H9 (cell line): Measurements from ENCODE around the gene CHML. TPM values are rescaled to one million over a fixed set of nuclear protein-coding genes. Genes with fewer than 3 reads are reported as not detected.

Experiments used
- DNase-seq: peaks from one replicate; pipeline ENCODE4 v3.0.0-alpha.2; 2017
- H2AFZ ChIP-seq: one replicate; pipeline ENCODE4 v1.6.1; 2013; ENCODE audit warnings: mild to moderate bottlenecking, low read length, control low read depth, moderate library complexity
- H2AK5ac ChIP-seq: 2 replicates; pipeline ENCODE4 v1.6.1; 2013; ENCODE audit warnings: low read length, control low read depth, mixed read lengths; ENCODE audit not compliant: insufficient read length
- H2BK120ac ChIP-seq: one replicate; pipeline ENCODE4 v1.6.1; 2013; ENCODE audit warnings: low read depth, mild to moderate bottlenecking, low read length, control low read depth, inconsistent platforms; ENCODE audit not compliant: poor library complexity, severe bottlenecking
- H2BK12ac ChIP-seq: 2 replicates; pipeline ENCODE4 v1.6.1; 2013; ENCODE audit warnings: low read length, control low read depth, mixed read lengths, low read depth; ENCODE audit not compliant: insufficient read length
- H2BK15ac ChIP-seq: 2 replicates; pipeline ENCODE4 v1.6.1; 2013; ENCODE audit warnings: low read depth, low read length, control low read depth
- H2BK20ac ChIP-seq: one replicate; pipeline ENCODE4 v1.6.1; 2013; ENCODE audit warnings: low read depth, mild to moderate bottlenecking, low read length, control low read depth, inconsistent platforms; ENCODE audit not compliant: poor library complexity, severe bottlenecking
- H2BK5ac ChIP-seq: 2 replicates; pipeline ENCODE4 v1.6.1; 2013; ENCODE audit warnings: low read length, control low read depth, mixed read lengths; ENCODE audit not compliant: insufficient read length
- H3K14ac ChIP-seq: 2 replicates; pipeline ENCODE4 v1.6.1; 2013; ENCODE audit warnings: low read length, control low read depth; ENCODE audit not compliant: insufficient read depth
- H3K18ac ChIP-seq: 2 replicates; pipeline ENCODE4 v1.6.1; 2013; ENCODE audit warnings: low read depth, mild to moderate bottlenecking, mixed read lengths, low read length, control low read depth; ENCODE audit not compliant: insufficient read length
- H3K23ac ChIP-seq: 2 replicates; pipeline ENCODE4 v1.6.1; 2013; ENCODE audit warnings: low read length, control low read depth, mixed read lengths, low read depth; ENCODE audit not compliant: insufficient read length
- H3K23me2 ChIP-seq: 2 replicates; pipeline ENCODE4 v1.6.1; 2013; ENCODE audit warnings: low read depth, mild to moderate bottlenecking, mixed read lengths, low read length, control low read depth; ENCODE audit not compliant: insufficient read length, poor library complexity, severe bottlenecking
- H3K27ac ChIP-seq: 2 replicates; pipeline ENCODE4 v1.5.1; 2013; ENCODE audit warnings: low read length, control low read depth, mixed read lengths, low read depth; ENCODE audit not compliant: insufficient read length
- H3K27me3 ChIP-seq: 2 replicates; pipeline ENCODE4 v1.6.1; 2013; ENCODE audit warnings: low read length, control low read depth, inconsistent platforms; ENCODE audit not compliant: insufficient read depth
- H3K4ac ChIP-seq: 2 replicates; pipeline ENCODE4 v1.6.1; 2013; ENCODE audit warnings: low read depth, mild to moderate bottlenecking, control low read depth, inconsistent platforms, low read length, moderate library complexity
- H3K4me1 ChIP-seq: 2 replicates; pipeline ENCODE4 v1.6.1; 2013; ENCODE audit warnings: low read length, control low read depth, inconsistent platforms; ENCODE audit not compliant: insufficient read depth
- H3K4me2 ChIP-seq: 2 replicates; pipeline ENCODE4 v1.6.1; 2013; ENCODE audit warnings: low read length, control low read depth, mixed read lengths; ENCODE audit not compliant: insufficient read length, insufficient read depth
- H3K56ac ChIP-seq: 2 replicates; pipeline ENCODE4 v1.6.1; 2013; ENCODE audit warnings: low read depth, mild to moderate bottlenecking, mixed read lengths, low read length, control low read depth; ENCODE audit not compliant: insufficient read length
- H3K79me1 ChIP-seq: 2 replicates; pipeline ENCODE4 v1.6.1; 2013; ENCODE audit warnings: low read depth, mild to moderate bottlenecking, moderate library complexity, low read length, control low read depth, inconsistent platforms; ENCODE audit not compliant: insufficient read depth, poor library complexity, severe bottlenecking
- H3K79me2 ChIP-seq: 2 replicates; pipeline ENCODE4 v1.6.1; 2013; ENCODE audit warnings: low read length, control low read depth, inconsistent platforms; ENCODE audit not compliant: insufficient read depth
- H3K9ac ChIP-seq: 2 replicates; pipeline ENCODE4 v1.6.1; 2013; ENCODE audit warnings: low read length, control low read depth, mixed read lengths; ENCODE audit not compliant: insufficient read length; ENCODE audit errors: extremely low read depth
- H3K9me3 ChIP-seq: one replicate; pipeline ENCODE4 v1.6.1; 2013; ENCODE audit warnings: low read depth, low read length, inconsistent platforms; ENCODE audit not compliant: control insufficient read depth
- H3T11ph ChIP-seq: one replicate; pipeline ENCODE4 v1.6.1; 2013; ENCODE audit warnings: mild to moderate bottlenecking, low read length, control low read depth, inconsistent platforms
- H4K20me1 ChIP-seq: one replicate; pipeline ENCODE4 v1.6.1; 2013; ENCODE audit not compliant: control insufficient read depth, insufficient read length, insufficient read depth
- H4K5ac ChIP-seq: 2 replicates; pipeline ENCODE4 v1.6.1; 2013; ENCODE audit warnings: low read depth, mild to moderate bottlenecking, mixed read lengths, low read length, control low read depth; ENCODE audit not compliant: insufficient read length
- H4K8ac ChIP-seq: replicated peaks from 2 replicates; pipeline ENCODE4 v1.6.1; 2013; ENCODE audit warnings: low read length, control low read depth, mixed read lengths, low read depth; ENCODE audit not compliant: insufficient read length
- H4K91ac ChIP-seq: 2 replicates; pipeline ENCODE4 v1.6.1; 2013; ENCODE audit warnings: low read depth, mild to moderate bottlenecking, moderate library complexity, mixed read lengths, low read length, control low read depth; ENCODE audit not compliant: insufficient read length
- H3K27ac Mint-ChIP-seq, 3 experiments: 2 replicates in 2 of 3; 3 replicates in 1 of 3; pipeline ENCODE4 v1.8.0; 2020 to 2021; ENCODE audit warnings: mixed read lengths in 3 of 3, mild to moderate bottlenecking in 1 of 3, moderate library complexity in 1 of 3
- H3K27me3 Mint-ChIP-seq: 2 replicates; pipeline ENCODE4 v1.8.0; 2021; ENCODE audit warnings: low read depth, mild to moderate bottlenecking, moderate library complexity, mixed read lengths
- H3K36me3 Mint-ChIP-seq, 3 experiments: 2 replicates in 2 of 3; 3 replicates in 1 of 3; pipeline ENCODE4 v1.8.0; 2020 to 2021; ENCODE audit warnings: low read depth in 3 of 3, mixed read lengths in 3 of 3; ENCODE audit not compliant: insufficient read depth in 1 of 3
- H3K4me1 Mint-ChIP-seq, 2 experiments: 2 replicates each; pipeline ENCODE4 v1.8.0; 2020; ENCODE audit warnings: mixed read lengths in 2 of 2
- H3K4me3 Mint-ChIP-seq, 2 experiments: 2 replicates in 1 of 2; 3 replicates in 1 of 2; pipeline ENCODE4 v1.8.0; 2020 to 2021; ENCODE audit warnings: mild to moderate bottlenecking in 2 of 2, mixed read lengths in 2 of 2, moderate library complexity in 1 of 2
- H3K9me3 Mint-ChIP-seq, 2 experiments: 2 replicates in 1 of 2; 3 replicates in 1 of 2; pipeline ENCODE4 v1.8.0; 2020; ENCODE audit warnings: mild to moderate bottlenecking in 2 of 2, mixed read lengths in 2 of 2, moderate library complexity in 1 of 2
- CTCF ChIP-seq: fragments of 200-600 bp; sonication (generic); conservative IDR thresholded peaks from 3 replicates; pipeline ENCODE4 v1.8.0; 2021; ENCODE audit warnings: antibody characterized with exemption, mild to moderate bottlenecking
- WGBS: extraction: QIAGEN DNeasy Blood & Tissue Kit; methylation state at CpG from one replicate; pipeline ENCODE4 v1.1.7; 2013; ENCODE audit warnings: missing lambda C conversion rate, low lambda C conversion rate, mixed read lengths; ENCODE audit not compliant: insufficient read length; ENCODE audit errors: extremely low coverage; 5-methylcytosine and 5-hydroxymethylcytosine counted together
- total RNA-seq: library from RNA; stranded (reverse); gene quantifications from 2 replicates; pipeline ENCODE4 v1.2.1, GENCODE V29; 2021

Gene CHML
- total RNA-seq, 1 experiment from 2014 or later = 45.7 TPM

GRCh38 chr1:241611736-241612135, 28.4 kb downstream of the CHML start:
- Histone ChIP-seq H2AK5ac (no peak overlapping the region), H2BK20ac (no peak overlapping the region), H3K4ac (no peak overlapping the region), H3K14ac (no peak overlapping the region), H3K79me1 (no peaks in the 10 kb centered on the region), H4K91ac (no peak overlapping the region), H3K23ac (no peak overlapping the region), H3K4me2 (no peak overlapping the region), H4K5ac (no peak overlapping the region), H3K27ac (no peak overlapping the region), H3K18ac (no peak overlapping the region), H3K79me2 (no peaks in the 10 kb centered on the region), H2BK12ac (no peak overlapping the region), H4K8ac (no peak overlapping the region), H3K9me3 (no peaks in the 10 kb centered on the region), H2BK120ac (no peak overlapping the region), H3K9ac (no peak overlapping the region), H3K4me1 (no peaks in the 10 kb centered on the region), H2AFZ (no peak overlapping the region), H4K20me1 (no peaks in the 10 kb centered on the region), H3K23me2 (no peaks in the 10 kb centered on the region), H3T11ph (no peak overlapping the region), H3K27me3 (no peaks in the 10 kb centered on the region), H2BK5ac (no peak overlapping the region), H3K56ac (no peak overlapping the region), H2BK15ac (no peak overlapping the region)
- no peaks in the 10 kb centered on the region; a peak in 1 of 5 replicates for H3K9me3 Mint-ChIP-seq
- no peak for TF ChIP-seq CTCF
- no peak overlapping the region for H3K27ac Mint-ChIP-seq
- DNase-seq = no peak
- no peaks in the 10 kb centered on the region for H3K27me3 Mint-ChIP-seq
- H3K4me1 Mint-ChIP-seq = 0 out of 4 replicates have a peak, but pooled peaks cover 0 to 2% of the 10 kb centered on the region in 2 experiments
- no CpG with 5 or more reads among the region's 1 CpG for WGBS
- H3K4me3 Mint-ChIP-seq = no peak overlapping the region
- no peaks in the 10 kb centered on the region; a peak in 1 of 7 replicates for H3K36me3 Mint-ChIP-seq
